Body of pancreas (tissue), 4 donors: ENCODE results near the gene GMNC. TPM values are rescaled to one million over a fixed set of nuclear protein-coding genes. Genes with fewer than 3 reads are reported as not detected.

Experiments used
- ATAC-seq: fragments of 150-250 bp; one replicate; pipeline ENCODE4 v1.9.1; 2016
- DNase-seq, 4 donors: peaks; one replicate each; pipeline ENCODE4 v3.0.0-alpha.2; 2019
- H3K27ac ChIP-seq, 4 donors: fragments of 200-600 bp; sonication (generic); 1 replicate in 3 of 4; 2 replicates in 1 of 4; pipeline versions ENCODE4 v1.5.1 to v1.6.1; 2016 to 2019; ENCODE audit warnings: mild to moderate bottlenecking in 1 of 4, mixed read lengths in 1 of 4, moderate library complexity in 1 of 4
- H3K27me3 ChIP-seq, 2 donors: fragments of 200-600 bp; sonication (generic); one replicate each; pipeline ENCODE4 v1.6.0; 2016; ENCODE audit warnings: mild to moderate bottlenecking in 1 of 2
- H3K36me3 ChIP-seq, 2 donors: fragments of 200-600 bp; sonication (generic); replicated peaks in 1 of 2; 2 replicates each; pipeline ENCODE4 v1.5.1; 2016; ENCODE audit warnings: low read depth in 2 of 2; ENCODE audit not compliant: insufficient read depth in 1 of 2
- H3K4me1 ChIP-seq: fragments of 200-600 bp; sonication (generic); one replicate; pipeline ENCODE4 v1.6.0; 2016
- H3K4me3 ChIP-seq, 2 donors: fragments of 200-600 bp; sonication (generic); 1 replicate in 1 of 2; 2 replicates in 1 of 2; pipeline ENCODE4 v1.5.1; 2016 to 2019
- H3K9me3 ChIP-seq, 3 donors: fragments of 200-600 bp; sonication (generic); 1 replicate in 2 of 3; 2 replicates in 1 of 3; pipeline ENCODE4 v1.5.1; 2016
- POLR2A ChIP-seq, 3 donors: fragments of 450-650 bp; IDR thresholded peaks; one replicate each; pipeline ENCODE4 v1.6.1; 2016; ENCODE audit warnings: antibody characterized with exemption in 3 of 3, mild to moderate bottlenecking in 2 of 3
- WGBS, 2 donors: methylation state at CpG; one replicate each; pipeline ENCODE4 v1.1.5; 2017; 5-methylcytosine and 5-hydroxymethylcytosine counted together
- intact Hi-C: fragments of 100-400 bp; cut with DNase I; formaldehyde crosslinking; loops from one replicate; pipeline ENCODE4 v1.15.1; 2023
- total RNA-seq, 2 donors: library from RNA; depleted of rRNA; stranded (reverse); fragments of >200 nt; gene quantifications; one replicate each; pipeline ENCODE4 v1.1.0, GENCODE V29; 2016
- TF ChIP-seq, protein P1 (sequence below), 7 experiments: fragments of 450-650 bp in 4 of 7; fragments of 200-600 bp in 3 of 7; sonication (generic) in 3 of 7; IDR thresholded peaks; one replicate each; pipeline ENCODE4 v1.5.1; 2016 to 2019; ENCODE audit warnings: antibody characterized with exemption in 7 of 7

Gene GMNC
- total RNA-seq, 2 donors from 2014 or later = 1.0 to 1.3 TPM

GRCh38 chr3:190840146-190840545, 22.3 kb downstream of the GMNC start:
- no peaks in the 10 kb centered on the region for H3K36me3 ChIP-seq
- WGBS, 2 donors = 38 to 54% methylated on average over 4 of the region's 4 CpGs
- intact Hi-C loops = no loop called here
- TF ChIP-seq, protein P1, sequence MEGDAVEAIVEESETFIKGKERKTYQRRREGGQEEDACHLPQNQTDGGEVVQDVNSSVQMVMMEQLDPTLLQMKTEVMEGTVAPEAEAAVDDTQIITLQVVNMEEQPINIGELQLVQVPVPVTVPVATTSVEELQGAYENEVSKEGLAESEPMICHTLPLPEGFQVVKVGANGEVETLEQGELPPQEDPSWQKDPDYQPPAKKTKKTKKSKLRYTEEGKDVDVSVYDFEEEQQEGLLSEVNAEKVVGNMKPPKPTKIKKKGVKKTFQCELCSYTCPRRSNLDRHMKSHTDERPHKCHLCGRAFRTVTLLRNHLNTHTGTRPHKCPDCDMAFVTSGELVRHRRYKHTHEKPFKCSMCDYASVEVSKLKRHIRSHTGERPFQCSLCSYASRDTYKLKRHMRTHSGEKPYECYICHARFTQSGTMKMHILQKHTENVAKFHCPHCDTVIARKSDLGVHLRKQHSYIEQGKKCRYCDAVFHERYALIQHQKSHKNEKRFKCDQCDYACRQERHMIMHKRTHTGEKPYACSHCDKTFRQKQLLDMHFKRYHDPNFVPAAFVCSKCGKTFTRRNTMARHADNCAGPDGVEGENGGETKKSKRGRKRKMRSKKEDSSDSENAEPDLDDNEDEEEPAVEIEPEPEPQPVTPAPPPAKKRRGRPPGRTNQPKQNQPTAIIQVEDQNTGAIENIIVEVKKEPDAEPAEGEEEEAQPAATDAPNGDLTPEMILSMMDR (IDR thresholded peaks at IDR 0.05) = no peak
- TF ChIP-seq POLR2A (IDR thresholded peaks at IDR 0.05) = no peak
- H3K27ac ChIP-seq = no peak overlapping the region
- H3K4me1 ChIP-seq = no peaks in the 10 kb centered on the region
- H3K9me3 ChIP-seq = no peaks in the 10 kb centered on the region
- H3K27me3 ChIP-seq = no peaks in the 10 kb centered on the region
- no peak for ATAC-seq
- H3K4me3 ChIP-seq = no peak overlapping the region
- DNase-seq = no peak

DNA sequence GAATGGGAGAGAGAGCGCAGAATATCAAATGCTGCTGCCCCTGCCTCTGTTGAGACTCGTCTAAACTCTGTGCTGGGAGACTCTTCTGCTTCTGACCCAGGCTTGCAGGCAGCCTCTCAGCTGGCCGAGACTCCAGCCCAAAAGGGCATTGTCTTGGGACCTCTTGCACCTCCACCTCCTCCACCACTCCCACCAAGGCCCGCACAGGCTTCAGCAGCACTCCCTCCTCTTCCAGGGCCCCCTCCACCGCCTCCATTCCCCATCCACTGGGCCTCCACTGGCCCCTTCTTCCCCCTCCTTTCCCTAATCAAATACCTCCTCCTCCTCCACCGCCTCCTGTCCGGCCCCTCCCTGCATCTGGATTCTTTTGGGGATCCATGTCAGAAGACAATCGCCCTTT, 31.3 kb downstream of the GMNC start:
- no peaks in the 10 kb centered on the region for H3K9me3 ChIP-seq
- WGBS, 2 donors = 65 to 68% methylated on average over 8 of the region's 8 CpGs
- DNase-seq (no peak), ATAC-seq (no peak)
- H3K27me3 ChIP-seq = no peaks in the 10 kb centered on the region
- H3K27ac ChIP-seq = no peak overlapping the region
- no peak for TF ChIP-seq POLR2A (IDR thresholded peaks at IDR 0.05)
- TF ChIP-seq, protein P1 (IDR thresholded peaks at IDR 0.05) = no peak
- H3K36me3 ChIP-seq = no peaks in the 10 kb centered on the region
- intact Hi-C loops = no loop called here
- no peak overlapping the region for H3K4me3 ChIP-seq
- no peaks in the 10 kb centered on the region for H3K4me1 ChIP-seq

GRCh38 chr3:190830031-190830430, 32.5 kb downstream of the GMNC start:
- ATAC-seq (no peak), DNase-seq (no peak)
- H3K4me1 ChIP-seq = no peaks in the 10 kb centered on the region
- H3K9me3 ChIP-seq = no peaks in the 10 kb centered on the region
- no peaks in the 10 kb centered on the region for H3K36me3 ChIP-seq
- WGBS, 2 donors = 84 to 92% methylated on average over 5 of the region's 5 CpGs
- H3K27me3 ChIP-seq = no peaks in the 10 kb centered on the region
- TF ChIP-seq, protein P1 (IDR thresholded peaks at IDR 0.05) = no peak
- no peak for TF ChIP-seq POLR2A (IDR thresholded peaks at IDR 0.05)
- H3K4me3 ChIP-seq = no peak overlapping the region
- intact Hi-C loops = no loop called here
- H3K27ac ChIP-seq = no peak overlapping the region

DNA sequence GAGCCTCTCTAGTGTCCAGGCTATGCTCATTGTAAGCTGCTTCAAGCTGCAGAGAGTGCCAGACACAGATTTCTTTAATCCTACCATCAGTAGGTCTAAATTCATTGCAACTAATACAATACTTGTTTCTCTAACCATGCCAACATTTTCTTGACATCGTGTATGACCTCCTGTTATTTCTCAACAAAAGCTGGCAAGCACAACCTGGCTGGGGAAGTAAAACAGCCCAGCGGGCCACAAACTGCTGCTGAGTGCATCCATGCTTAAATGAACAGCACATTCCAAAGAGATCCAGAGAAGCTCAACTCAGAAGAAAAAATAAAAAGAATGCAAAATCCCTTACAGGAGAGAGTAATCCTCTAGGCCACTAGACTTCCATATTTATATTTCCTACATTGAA, 36.5 kb downstream of the GMNC start:
- intact Hi-C loops = no loop called here
- Histone ChIP-seq H3K4me3 (no peak overlapping the region), H3K9me3 (no peaks in the 10 kb centered on the region), H3K36me3 (no peaks in the 10 kb centered on the region), H3K27me3 (no peaks in the 10 kb centered on the region), H3K4me1 (no peaks in the 10 kb centered on the region), H3K27ac (no peak overlapping the region)
- WGBS, 2 donors = 42 to 55% methylated on average over 2 of the region's 2 CpGs
- ATAC-seq = peak; percentile 27
- DNase-seq = no peak
- TF ChIP-seq, protein P1 (IDR thresholded peaks at IDR 0.05) = no peak
- TF ChIP-seq POLR2A (IDR thresholded peaks at IDR 0.05) = no peak

- intact Hi-C loops = no loop called here
- ATAC-seq = no peak
- no peaks in the 10 kb centered on the region for H3K27me3 ChIP-seq
- H3K9me3 ChIP-seq = no peaks in the 10 kb centered on the region
- no peaks in the 10 kb centered on the region for H3K4me1 ChIP-seq
- no peak overlapping the region for H3K27ac ChIP-seq
- DNase-seq = no peak
- no peaks in the 10 kb centered on the region for H3K36me3 ChIP-seq
- 80 to 89% methylated on average over 4 of the region's 4 CpGs for WGBS, 2 donors
- TF ChIP-seq POLR2A (IDR thresholded peaks at IDR 0.05) = no peak
- TF ChIP-seq, protein P1 (IDR thresholded peaks at IDR 0.05) = no peak
- no peak overlapping the region for H3K4me3 ChIP-seq
Observed at GRCh38 chr3:190825386-190826016, 37.0 kb downstream of the GMNC start.
